GM19240 (cell line): Measurements from ENCODE around the gene CLCNKA.

Experiments
- DNase-seq: peaks from one replicate; pipeline ENCODE4 v3.0.0; 2011; ENCODE audit warnings: low spot score; ENCODE audit not compliant: insufficient read length

CLCNKA gene

DNA sequence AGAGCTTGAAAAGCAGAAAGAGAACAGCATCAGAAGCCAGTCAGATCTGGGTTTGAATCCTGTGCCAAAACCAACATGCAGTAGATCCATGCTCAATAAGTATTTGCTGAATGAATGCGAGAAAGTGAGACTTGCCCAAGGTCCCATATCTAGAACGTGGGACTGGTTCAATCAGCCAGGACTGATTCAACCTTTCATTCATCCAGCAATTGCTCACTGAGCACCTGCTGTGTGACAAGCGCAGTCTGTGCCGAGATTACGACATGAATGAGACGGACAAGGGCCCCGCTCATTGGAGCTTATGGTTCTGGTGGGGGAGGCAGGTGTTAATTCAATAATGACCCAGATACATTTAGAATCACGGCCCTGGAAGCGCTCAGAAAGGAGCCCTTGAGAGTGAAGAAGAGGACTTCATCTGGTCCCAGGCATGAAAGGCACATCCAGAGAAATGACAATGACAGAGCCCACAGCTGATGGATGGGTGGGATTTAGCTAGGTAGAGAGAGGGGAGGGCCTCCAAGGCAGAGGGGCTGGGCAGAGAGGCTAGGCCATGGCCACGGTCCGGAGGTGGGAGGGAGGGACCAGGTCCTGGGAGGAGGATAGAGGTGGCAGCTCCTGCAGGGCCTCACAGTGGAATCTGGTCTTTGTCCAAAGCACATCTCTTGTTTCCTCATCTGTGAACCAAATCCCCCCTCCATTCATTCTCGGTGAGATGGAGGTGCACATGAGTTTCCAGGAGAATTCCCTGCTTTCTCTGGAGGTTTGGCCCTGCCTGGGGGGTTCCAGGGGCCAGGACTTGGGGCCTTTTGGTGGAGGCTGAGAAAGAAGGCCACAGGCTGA, 55.8 kb downstream of the CLCNKA start:
- DNase-seq = no peak

DNA sequence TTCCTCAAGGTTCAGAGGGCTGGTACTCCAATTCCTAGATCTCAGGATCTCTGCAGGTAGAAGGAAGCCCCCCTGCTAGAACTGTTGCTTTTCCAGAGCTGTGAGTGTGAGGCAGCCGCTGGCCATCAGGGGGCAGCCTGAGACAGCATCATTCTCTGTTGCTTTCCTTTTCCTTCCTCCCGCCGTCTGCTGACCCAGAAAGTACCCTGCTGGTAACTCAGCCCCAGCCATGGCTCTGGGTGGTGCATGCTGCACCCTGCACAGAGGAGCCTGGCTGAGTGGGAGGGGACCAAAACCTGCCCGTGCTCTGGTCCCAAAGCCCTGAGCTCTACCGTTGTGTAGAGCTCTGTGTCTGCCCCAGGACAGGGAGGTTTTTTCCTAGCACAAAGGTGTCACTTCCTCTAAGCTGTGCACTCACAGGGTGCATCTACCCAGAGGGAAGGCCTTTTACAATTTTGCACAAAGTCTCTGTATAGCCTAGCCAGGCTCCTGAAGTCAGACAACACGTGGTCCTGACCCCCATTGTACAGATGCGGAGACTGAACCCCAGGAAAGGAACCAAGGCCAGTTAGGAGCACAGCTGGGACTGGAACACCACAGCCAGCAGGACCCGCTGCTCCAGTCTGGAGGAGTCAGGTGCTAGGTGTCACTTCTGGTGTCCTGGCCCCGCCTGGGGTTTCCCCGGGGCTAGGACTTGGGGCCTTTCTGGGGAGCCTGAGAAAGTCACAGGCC, 57.3 kb downstream of the CLCNKA start:
- peak; percentile 80 for DNase-seq

DNA sequence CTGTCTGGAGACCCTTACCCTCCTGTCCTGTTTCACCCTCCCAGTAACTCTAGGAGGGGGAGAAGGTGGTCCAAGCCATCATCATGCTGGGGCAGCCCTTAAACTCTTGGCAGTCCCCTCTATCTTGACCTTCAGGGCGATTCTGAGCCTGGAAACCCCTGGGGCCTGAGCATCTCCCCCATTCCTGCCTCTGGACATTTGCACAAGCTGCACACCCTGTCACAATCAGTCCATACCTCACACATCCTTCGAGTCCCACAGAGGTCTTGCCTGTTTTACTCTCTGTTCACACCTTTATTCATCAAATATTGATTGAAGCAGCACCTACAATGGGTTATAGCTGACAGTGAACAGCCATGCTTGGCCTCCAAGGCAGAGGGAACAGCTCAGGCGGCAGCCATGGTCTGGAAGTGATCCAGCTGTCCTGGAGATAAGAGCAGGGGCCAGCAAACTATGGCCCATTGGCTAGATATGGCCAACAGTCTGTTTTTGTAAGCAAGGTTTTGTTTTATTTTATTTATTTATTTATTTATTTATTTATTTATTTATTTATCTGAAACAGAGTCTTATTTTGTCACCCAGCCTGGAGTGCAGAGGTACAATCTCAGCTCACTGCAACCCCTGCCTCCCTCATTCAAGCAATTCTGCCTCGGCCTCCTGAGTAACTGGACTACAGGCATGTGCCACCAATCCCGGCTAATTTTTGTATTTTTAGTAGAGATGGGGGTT, 58.8 kb downstream of the CLCNKA start:
- DNase-seq = no peak

DNA sequence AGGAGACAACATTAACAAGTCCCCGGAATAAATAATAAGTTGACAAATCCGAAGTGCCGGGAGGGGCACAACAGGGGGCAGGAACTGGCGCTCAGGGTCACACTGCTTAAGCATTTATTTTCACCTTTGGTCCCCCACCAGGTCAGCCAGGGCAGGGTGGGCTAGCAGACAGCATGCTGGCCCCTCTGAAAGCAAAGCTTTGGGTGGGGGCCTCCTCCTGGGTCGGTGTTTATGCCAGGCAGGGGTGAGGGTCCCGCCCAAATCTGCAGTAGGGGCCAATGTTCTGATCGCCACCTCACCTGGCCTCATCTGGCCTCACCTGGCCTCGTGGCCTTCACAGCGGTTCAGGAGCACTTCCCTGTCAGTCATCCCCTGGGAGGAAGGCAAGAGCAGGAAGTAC, 59.8 kb downstream of the CLCNKA start:
- DNase-seq = no peak

DNA sequence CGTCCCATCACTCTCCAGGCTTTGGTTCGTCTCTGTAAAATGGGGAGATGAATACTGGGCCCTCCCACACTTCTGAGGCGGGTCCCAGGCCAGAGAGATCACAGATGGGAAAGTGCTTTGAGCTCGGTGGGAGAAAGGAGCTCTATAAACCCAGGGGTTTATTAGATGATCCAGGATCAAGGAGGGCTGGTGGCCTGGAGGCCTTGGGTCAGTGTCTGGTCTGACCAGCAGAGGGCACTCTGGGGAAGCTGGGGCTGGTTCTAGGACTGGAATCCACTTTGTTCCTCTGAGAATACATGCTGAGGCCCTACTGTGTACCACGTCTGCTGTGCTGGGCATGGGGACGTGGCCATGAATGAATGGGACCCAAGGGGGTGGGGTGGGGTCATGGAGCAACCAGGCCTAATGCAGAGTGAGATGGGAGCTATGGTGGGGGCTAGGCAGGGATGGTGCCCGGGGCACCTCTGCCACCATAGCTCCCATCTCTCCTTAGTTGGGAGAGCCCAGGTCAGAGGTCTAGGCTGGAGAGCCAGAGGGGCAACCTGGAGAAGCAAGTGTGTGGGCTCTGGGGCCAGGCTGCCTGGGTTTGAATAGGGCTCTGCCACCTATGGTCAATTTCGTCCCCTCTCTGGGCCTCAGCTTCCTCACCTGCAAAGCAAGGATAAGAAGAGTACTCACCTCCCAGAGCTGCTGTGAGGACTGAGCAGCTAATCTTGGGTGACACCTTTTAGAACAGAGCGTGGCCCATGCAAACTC, 60.6 kb downstream of the CLCNKA start:
- peak; percentile 64 for DNase-seq

DNA sequence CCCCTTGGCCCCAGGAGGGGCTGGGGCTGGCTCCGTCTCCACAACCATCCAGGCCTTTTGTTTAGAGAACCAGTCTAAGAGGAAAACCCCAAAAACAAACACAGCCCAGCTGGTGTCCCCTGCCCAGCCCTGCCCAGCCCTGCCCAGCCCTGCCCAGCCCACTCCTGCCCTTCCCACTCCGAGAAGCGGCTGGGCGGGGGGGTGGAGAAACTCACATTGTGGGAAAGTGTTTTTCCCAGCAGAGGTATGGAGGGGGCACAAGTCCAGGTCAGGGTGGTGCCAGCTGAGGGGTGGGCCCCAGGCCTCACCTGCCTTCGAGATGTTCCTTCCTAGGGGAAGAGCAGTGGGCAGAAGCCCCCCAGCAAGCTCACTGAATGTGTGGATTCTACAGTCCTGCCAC, 61.6 kb downstream of the CLCNKA start:
- DNase-seq = no peak
